ENCODE measurements around the gene SPEN. TPM values are rescaled to one million over a fixed set of nuclear protein-coding genes. Genes with fewer than 3 reads are reported as not detected.
"Not testable (repeated sequence)": the region's sequence is repeated elsewhere in the genome, so short reads cannot be mapped to it uniquely, and the experiment has no call there.

Gene SPEN
- total RNA-seq, 1 experiment from 2014 or later: 46.4 TPM

DNA sequence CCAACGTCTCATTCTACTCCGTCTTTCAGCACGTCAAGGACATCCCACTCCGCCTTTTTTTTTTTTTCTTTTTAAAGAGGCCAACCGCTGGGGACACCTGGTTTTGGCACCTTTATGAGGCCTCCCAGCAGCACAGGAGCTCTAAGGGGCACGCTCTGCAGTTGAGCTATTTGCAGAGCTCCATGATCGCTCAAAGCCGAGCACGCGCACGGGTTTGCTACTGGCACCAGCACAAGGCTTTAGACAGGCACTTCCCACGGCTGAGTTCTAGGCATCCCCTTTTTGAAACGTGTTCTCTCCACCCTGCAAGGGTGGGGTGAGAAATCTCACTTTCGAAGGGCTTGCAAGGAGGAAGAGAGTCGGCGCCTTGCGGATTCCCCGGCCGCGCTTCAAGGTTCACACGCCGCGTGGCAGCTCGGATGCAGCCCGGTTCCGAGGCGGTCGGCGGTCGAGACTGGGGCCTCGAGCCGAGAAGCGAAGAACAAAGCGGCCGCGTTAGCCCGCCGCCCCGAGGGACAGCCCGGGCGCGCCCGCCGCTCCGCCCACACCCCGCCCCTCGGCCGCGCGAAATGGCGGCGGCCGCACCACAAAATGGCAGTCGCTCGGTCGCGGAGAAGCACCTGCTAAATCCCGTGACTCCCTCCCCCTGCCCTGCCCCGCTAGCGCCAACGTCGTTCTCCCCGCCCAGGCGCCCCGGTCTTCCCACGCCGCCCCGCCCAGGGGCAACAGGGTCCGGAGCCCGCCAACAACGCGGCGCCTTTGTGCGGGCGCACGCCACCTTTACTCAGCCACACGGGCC lies 12.9 kb upstream of the SPEN start:
- TF ChIP-seq, protein P1, sequence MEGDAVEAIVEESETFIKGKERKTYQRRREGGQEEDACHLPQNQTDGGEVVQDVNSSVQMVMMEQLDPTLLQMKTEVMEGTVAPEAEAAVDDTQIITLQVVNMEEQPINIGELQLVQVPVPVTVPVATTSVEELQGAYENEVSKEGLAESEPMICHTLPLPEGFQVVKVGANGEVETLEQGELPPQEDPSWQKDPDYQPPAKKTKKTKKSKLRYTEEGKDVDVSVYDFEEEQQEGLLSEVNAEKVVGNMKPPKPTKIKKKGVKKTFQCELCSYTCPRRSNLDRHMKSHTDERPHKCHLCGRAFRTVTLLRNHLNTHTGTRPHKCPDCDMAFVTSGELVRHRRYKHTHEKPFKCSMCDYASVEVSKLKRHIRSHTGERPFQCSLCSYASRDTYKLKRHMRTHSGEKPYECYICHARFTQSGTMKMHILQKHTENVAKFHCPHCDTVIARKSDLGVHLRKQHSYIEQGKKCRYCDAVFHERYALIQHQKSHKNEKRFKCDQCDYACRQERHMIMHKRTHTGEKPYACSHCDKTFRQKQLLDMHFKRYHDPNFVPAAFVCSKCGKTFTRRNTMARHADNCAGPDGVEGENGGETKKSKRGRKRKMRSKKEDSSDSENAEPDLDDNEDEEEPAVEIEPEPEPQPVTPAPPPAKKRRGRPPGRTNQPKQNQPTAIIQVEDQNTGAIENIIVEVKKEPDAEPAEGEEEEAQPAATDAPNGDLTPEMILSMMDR (IDR thresholded peaks at IDR 0.05; ENCODE audit: insufficient read depth in 1 of 2, low read depth in 1 of 2, low read length in 1 of 2, severe bottlenecking in 1 of 2, unreplicated experiment in 1 of 2): no peak
- Histone ChIP-seq H3K27me3 (replicated peaks; ENCODE audit: control insufficient read depth, insufficient read depth, low read length) (no peaks in the 10 kb centered on the region), H3K4me3 (ENCODE audit: low read depth, low read length) (peak overlapping the region; percentile 64), H3K9me3 (no peaks in the 10 kb centered on the region), H3K4me1 (no peaks in the 10 kb centered on the region), H3K36me3 (ENCODE audit: control insufficient read depth, insufficient read depth, low read length) (no peaks in the 10 kb centered on the region)
- Mint-ChIP-seq H3K9me3 (ENCODE audit: unreplicated experiment) (no peaks in the 10 kb centered on the region), H3K36me3 (ENCODE audit: insufficient read depth, unreplicated experiment) (peaks cover 10% of the 10 kb centered on the region), H3K4me3 (ENCODE audit: unreplicated experiment) (peak overlapping the region; percentile 88), H3K27me3 (ENCODE audit: insufficient read depth, unreplicated experiment) (no peaks in the 10 kb centered on the region), H3K27ac (ENCODE audit: unreplicated experiment) (peak overlapping the region; percentile 96), H3K4me1 (ENCODE audit: low read depth, unreplicated experiment) (peaks cover 8% of the 10 kb centered on the region)
- ChIA-PET CTCF (interaction anchor here (0.5 to 2.4 kb wide), 7 partner anchors 13 to 219 kb away, joined by 3 to 17 read pairs (median 6); partner anchors contain the start of gene SPEN), POLR2A (interaction anchor here (0.5 to 1.6 kb wide), 15 partner anchors 10 to 141 kb away, joined by 3 to 39 read pairs (median 5); partner anchors contain the start of genes SPEN and ZBTB17)
- peak; percentile 91 to 92 for DNase-seq
- intact Hi-C loops (cut with micrococcal nuclease; ENCODE audit: unreplicated experiment): loop anchor here (1.0 to 10.0 kb wide), 2 partner anchors 39 to 220 kb away; partner anchors contain the start of gene DDI2
- no TSS peak for BruUV-seq (replicated peaks)

GRCh38 chr1:15835205-15835740 lies 12.2 kb upstream of the SPEN start:
- no peak for DNase-seq
- TSS peak; percentile 6 for BruUV-seq (replicated peaks)
- Mint-ChIP-seq H3K27me3 (ENCODE audit: insufficient read depth, unreplicated experiment) (no peaks in the 10 kb centered on the region), H3K27ac (ENCODE audit: unreplicated experiment) (peak overlapping the region; percentile 96), H3K9me3 (ENCODE audit: unreplicated experiment) (no peaks in the 10 kb centered on the region), H3K36me3 (ENCODE audit: insufficient read depth, unreplicated experiment) (peaks cover 10% of the 10 kb centered on the region), H3K4me1 (ENCODE audit: low read depth, unreplicated experiment) (peaks cover 3% of the 10 kb centered on the region), H3K4me3 (ENCODE audit: unreplicated experiment) (peak overlapping the region; percentile 88)
- no peaks in the 10 kb centered on the region for H3K36me3 ChIP-seq (ENCODE audit: control insufficient read depth, insufficient read depth, low read length)
- no peaks in the 10 kb centered on the region for H3K4me1 ChIP-seq
- TF ChIP-seq, protein P1 (IDR thresholded peaks at IDR 0.05; ENCODE audit: insufficient read depth in 1 of 2, low read depth in 1 of 2, low read length in 1 of 2, severe bottlenecking in 1 of 2, unreplicated experiment in 1 of 2): no peak
- POLR2A ChIA-PET: interaction anchor here (0.5 to 1.6 kb wide), 5 partner anchors 12 to 40 kb away, joined by 3 to 13 read pairs (median 9); partner anchors contain the start of gene SPEN
- intact Hi-C loops (cut with micrococcal nuclease; ENCODE audit: unreplicated experiment): loop anchor here (1.0 to 10.0 kb wide), 2 partner anchors 40 to 220 kb away; partner anchors contain the start of gene DDI2
- peak overlapping the region; percentile 64 for H3K4me3 ChIP-seq (ENCODE audit: low read depth, low read length)
- CTCF ChIA-PET: no interaction called here
- no peaks in the 10 kb centered on the region for H3K27me3 ChIP-seq (replicated peaks; ENCODE audit: control insufficient read depth, insufficient read depth, low read length)
- no peaks in the 10 kb centered on the region for H3K9me3 ChIP-seq

GRCh38 chr1:15835741-15836510 lies 11.6 kb upstream of the SPEN start:
- Mint-ChIP-seq H3K4me3 (ENCODE audit: unreplicated experiment) (peak overlapping the region; percentile 88), H3K4me1 (ENCODE audit: low read depth, unreplicated experiment) (no peaks in the 10 kb centered on the region), H3K27ac (ENCODE audit: unreplicated experiment) (peak overlapping the region; percentile 96), H3K36me3 (ENCODE audit: insufficient read depth, unreplicated experiment) (peaks cover 10% of the 10 kb centered on the region), H3K9me3 (ENCODE audit: unreplicated experiment) (no peaks in the 10 kb centered on the region), H3K27me3 (ENCODE audit: insufficient read depth, unreplicated experiment) (no peaks in the 10 kb centered on the region)
- TF ChIP-seq, protein P1 (IDR thresholded peaks at IDR 0.05; ENCODE audit: insufficient read depth in 1 of 2, low read depth in 1 of 2, low read length in 1 of 2, severe bottlenecking in 1 of 2, unreplicated experiment in 1 of 2): no peak
- intact Hi-C loops (cut with micrococcal nuclease; ENCODE audit: unreplicated experiment): loop anchor here (1.0 to 10.0 kb wide), 2 partner anchors 41 to 221 kb away; partner anchors contain the start of gene DDI2
- ChIA-PET POLR2A (interaction anchor here (0.5 to 0.8 kb wide), 5 partner anchors 11 to 129 kb away, joined by 3 to 10 read pairs (median 8); partner anchors contain the start of gene SPEN), CTCF (interaction anchor here (0.7 kb wide), 1 partner anchor 28 kb away, joined by 3 read pairs; no protein-coding TSS in a partner anchor)
- DNase-seq: peak; percentile 96 to 98
- no TSS peak for BruUV-seq (replicated peaks)
- H3K36me3 ChIP-seq (ENCODE audit: control insufficient read depth, insufficient read depth, low read length): no peaks in the 10 kb centered on the region
- H3K4me1 ChIP-seq: no peaks in the 10 kb centered on the region
- peak overlapping the region; percentile 64 for H3K4me3 ChIP-seq (ENCODE audit: low read depth, low read length)
- no peaks in the 10 kb centered on the region for H3K9me3 ChIP-seq
- no peaks in the 10 kb centered on the region for H3K27me3 ChIP-seq (replicated peaks; ENCODE audit: control insufficient read depth, insufficient read depth, low read length)

GRCh38 chr1:15836511-15836771 lies 11.1 kb upstream of the SPEN start:
- H3K36me3 ChIP-seq (ENCODE audit: control insufficient read depth, insufficient read depth, low read length); H3K27me3 ChIP-seq (replicated peaks; ENCODE audit: control insufficient read depth, insufficient read depth, low read length); H3K9me3 Mint-ChIP-seq (ENCODE audit: unreplicated experiment); DNase-seq; H3K36me3 Mint-ChIP-seq (ENCODE audit: insufficient read depth, unreplicated experiment); H3K27me3 Mint-ChIP-seq (ENCODE audit: insufficient read depth, unreplicated experiment); H3K4me1 Mint-ChIP-seq (ENCODE audit: low read depth, unreplicated experiment); H3K9me3 ChIP-seq; H3K4me1 ChIP-seq: not testable (repeated sequence)
- Mint-ChIP-seq H3K4me3 (ENCODE audit: unreplicated experiment) (peak overlapping the region; percentile 88), H3K27ac (ENCODE audit: unreplicated experiment) (peak overlapping the region; percentile 96)
- intact Hi-C loops (cut with micrococcal nuclease; ENCODE audit: unreplicated experiment): loop anchor here (10.0 kb wide), 1 partner anchor 222 kb away; the partner anchor contains the start of gene DDI2
- TSS peak; percentile 59 for BruUV-seq (replicated peaks)
- POLR2A ChIA-PET: interaction anchor here (0.6 to 2.4 kb wide), 3 partner anchors 11 to 129 kb away, joined by 3 to 32 read pairs (median 8); partner anchors contain the start of gene SPEN
- H3K4me3 ChIP-seq (ENCODE audit: low read depth, low read length): peak overlapping the region; percentile 52
- CTCF ChIA-PET: interaction anchor here (0.7 kb wide), 1 partner anchor 28 kb away, joined by 3 read pairs; no protein-coding TSS in a partner anchor
